KMS-11 (cell line): Measurements from ENCODE around the gene PLXNA4.

Experiments used
- H2AFZ ChIP-seq: fragments of 200-600 bp; sonication (generic); 2 replicates; pipeline ENCODE4 v1.6.1; 2016; ENCODE audit warnings: antibody characterized with exemption, mixed run types, low read depth
- H3K27ac ChIP-seq: fragments of 200-600 bp; sonication (generic); 2 replicates; pipeline ENCODE4 v1.6.1; 2016; ENCODE audit warnings: mild to moderate bottlenecking, mixed run types
- H3K27me3 ChIP-seq: fragments of 200-600 bp; sonication (generic); 2 replicates; pipeline ENCODE4 v1.6.1; 2017; ENCODE audit warnings: mild to moderate bottlenecking, low read depth, mixed run types, moderate library complexity; ENCODE audit not compliant: insufficient read depth
- H3K36me3 ChIP-seq: fragments of 200-600 bp; sonication (generic); 2 replicates; pipeline ENCODE4 v1.6.1; 2017; ENCODE audit warnings: mild to moderate bottlenecking, mixed run types; ENCODE audit not compliant: insufficient read depth
- H3K4me1 ChIP-seq: fragments of 200-600 bp; sonication (generic); 2 replicates; pipeline ENCODE4 v1.6.1; 2016; ENCODE audit warnings: mild to moderate bottlenecking, low read depth, mixed run types; ENCODE audit not compliant: poor library complexity, severe bottlenecking
- H3K4me2 ChIP-seq: fragments of 200-600 bp; sonication (generic); 2 replicates; pipeline ENCODE4 v1.7.0; 2016; ENCODE audit warnings: mild to moderate bottlenecking, mixed run types
- H3K4me3 ChIP-seq: fragments of 200-600 bp; sonication (generic); IDR thresholded peaks from 2 replicates; pipeline ENCODE4 v1.6.1; 2017; ENCODE audit warnings: low read depth, low read length, mixed read lengths; ENCODE audit not compliant: insufficient read depth
- H3K79me2 ChIP-seq: fragments of 200-600 bp; sonication (generic); 2 replicates; pipeline ENCODE4 v1.6.1; 2016; ENCODE audit warnings: low read depth, mixed run types; ENCODE audit not compliant: insufficient read depth
- H3K9ac ChIP-seq: fragments of 200-600 bp; sonication (generic); 2 replicates; pipeline ENCODE4 v1.6.1; 2016; ENCODE audit warnings: mild to moderate bottlenecking, mixed run types
- H4K20me1 ChIP-seq: fragments of 200-600 bp; sonication (generic); 2 replicates; pipeline ENCODE4 v1.6.1; 2016; ENCODE audit warnings: mild to moderate bottlenecking, mixed run types; ENCODE audit not compliant: insufficient read depth
- CTCF ChIP-seq: fragments of 200-600 bp; sonication (generic); conservative IDR thresholded peaks from 2 replicates; pipeline ENCODE4 v1.6.1; 2017; ENCODE audit warnings: low read depth, mild to moderate bottlenecking, antibody characterized with exemption, low read length, moderate library complexity, mixed read lengths

Gene PLXNA4

GRCh38 chr7:132255898-132256297 lies 320.4 kb downstream of the PLXNA4 start:
- Histone ChIP-seq H4K20me1 (no peaks in the 10 kb centered on the region), H3K9ac (no peak overlapping the region), H2AFZ (no peak overlapping the region), H3K36me3 (no peaks in the 10 kb centered on the region), H3K27ac (no peak overlapping the region), H3K4me3 (no peak overlapping the region), H3K79me2 (no peaks in the 10 kb centered on the region), H3K27me3 (no peaks in the 10 kb centered on the region), H3K4me2 (no peak overlapping the region), H3K4me1 (no peaks in the 10 kb centered on the region)
- no peak for TF ChIP-seq CTCF

GRCh38 chr7:132255115-132255797 lies 321.0 kb downstream of the PLXNA4 start:
- Histone ChIP-seq H3K4me2 (no peak overlapping the region), H3K79me2 (no peaks in the 10 kb centered on the region), H3K4me3 (no peak overlapping the region), H3K4me1 (no peaks in the 10 kb centered on the region), H4K20me1 (no peaks in the 10 kb centered on the region), H3K27ac (no peak overlapping the region), H2AFZ (no peak overlapping the region), H3K36me3 (no peaks in the 10 kb centered on the region), H3K9ac (no peak overlapping the region), H3K27me3 (no peaks in the 10 kb centered on the region)
- no peak for TF ChIP-seq CTCF

GRCh38 chr7:132254455-132254854 lies 321.8 kb downstream of the PLXNA4 start:
- no peaks in the 10 kb centered on the region for H3K36me3 ChIP-seq
- H3K4me1 ChIP-seq = no peaks in the 10 kb centered on the region
- no peak for TF ChIP-seq CTCF
- no peaks in the 10 kb centered on the region for H3K27me3 ChIP-seq
- no peak overlapping the region for H3K4me3 ChIP-seq
- H2AFZ ChIP-seq = no peak overlapping the region
- H3K27ac ChIP-seq = no peak overlapping the region
- H3K79me2 ChIP-seq = no peaks in the 10 kb centered on the region
- no peak overlapping the region for H3K9ac ChIP-seq
- no peaks in the 10 kb centered on the region for H4K20me1 ChIP-seq
- no peak overlapping the region for H3K4me2 ChIP-seq

GRCh38 chr7:132252793-132253100 lies 323.5 kb downstream of the PLXNA4 start:
- H4K20me1 ChIP-seq = no peaks in the 10 kb centered on the region
- H3K36me3 ChIP-seq = no peaks in the 10 kb centered on the region
- no peaks in the 10 kb centered on the region for H3K79me2 ChIP-seq
- no peaks in the 10 kb centered on the region for H3K4me1 ChIP-seq
- H3K4me3 ChIP-seq = no peak overlapping the region
- H3K9ac ChIP-seq = no peak overlapping the region
- TF ChIP-seq CTCF = no peak
- no peak overlapping the region for H2AFZ ChIP-seq
- no peaks in the 10 kb centered on the region for H3K27me3 ChIP-seq
- no peak overlapping the region for H3K4me2 ChIP-seq
- H3K27ac ChIP-seq = no peak overlapping the region

- no peak overlapping the region for H3K9ac ChIP-seq
- H4K20me1 ChIP-seq = no peaks in the 10 kb centered on the region
- H3K4me2 ChIP-seq = no peak overlapping the region
- no peaks in the 10 kb centered on the region for H3K27me3 ChIP-seq
- H2AFZ ChIP-seq = no peak overlapping the region
- no peaks in the 10 kb centered on the region for H3K79me2 ChIP-seq
- H3K27ac ChIP-seq = no peak overlapping the region
- H3K4me3 ChIP-seq = no peak overlapping the region
- no peak for TF ChIP-seq CTCF
- no peaks in the 10 kb centered on the region for H3K36me3 ChIP-seq
- no peaks in the 10 kb centered on the region for H3K4me1 ChIP-seq
Measured at GRCh38 chr7:132251327-132251659, 325.0 kb downstream of the PLXNA4 start.
